Right ventricle myocardium inferior (tissue), 1 donor: ENCODE data around the gene THY1. TPM values are rescaled to one million over a fixed set of nuclear protein-coding genes. Genes with fewer than 3 reads are reported as not detected.
"Not testable (repeated sequence)": the region's sequence is repeated elsewhere in the genome, so short reads cannot be mapped to it uniquely, and the experiment has no call there.

Source experiments
- ATAC-seq: fragments of 200-7000 bp; cut with Tn5 transposase; one replicate; pipeline ENCODE4 v1.9.1; 2020; ENCODE audit warnings: mild to moderate bottlenecking, moderate library complexity
- DNase-seq: peaks from one replicate; pipeline ENCODE4 v3.0.0; 2021; ENCODE audit errors: missing footprints
- intact Hi-C: fragments of 100-400 bp; cut with DNase I; formaldehyde crosslinking; loops from one replicate; pipeline ENCODE4 v1.11.0; 2022
- long read RNA-seq: library from polyadenylated mRNA; unstranded; transcript quantifications from one replicate; pipeline ENCODE4 v2.0.0, GENCODE V29; 2021
- total RNA-seq: library from RNA; stranded (reverse); fragmentation: NEBNext Ultra II Directional; extraction: Animal tissue kit (Norgen Biotek cat#: 25700); gene quantifications from one replicate; pipeline ENCODE4 v1.2.1, GENCODE V29; 2021
- donor health status: DM: no; HTN: yes; CAD: no; lungs with severe emphysema.

Gene THY1
- total RNA-seq = 1.8 TPM
- long read RNA-seq, partial matches to known transcripts = 0 of 1 reads
- long read RNA-seq, other reads (novel, unspliced or antisense) = 0 of 1 reads

- ATAC-seq = no peak
- DNase-seq = no peak
- intact Hi-C loops = no loop called here
Measured at GRCh38 chr11:119422809-119423508, at the start of gene THY1. THY1 (minus strand) TSS chr11:119423172; CDS start chr11:119420905, 2,267 bp downstream.

GRCh38 chr11:119472186-119472855, 49.3 kb upstream of the THY1 start:
- DNase-seq (no peak), ATAC-seq (no peak)
- intact Hi-C loops = loop anchor here (10.0 kb wide), 1 partner anchor 88 kb away; the partner anchor contains the start of gene USP2

GRCh38 chr11:119471329-119471728, 48.4 kb upstream of the THY1 start:
- intact Hi-C loops = loop anchor here (10.0 kb wide), 1 partner anchor 87 kb away; the partner anchor contains the start of gene USP2
- DNase-seq (no peak), ATAC-seq (no peak)

DNA sequence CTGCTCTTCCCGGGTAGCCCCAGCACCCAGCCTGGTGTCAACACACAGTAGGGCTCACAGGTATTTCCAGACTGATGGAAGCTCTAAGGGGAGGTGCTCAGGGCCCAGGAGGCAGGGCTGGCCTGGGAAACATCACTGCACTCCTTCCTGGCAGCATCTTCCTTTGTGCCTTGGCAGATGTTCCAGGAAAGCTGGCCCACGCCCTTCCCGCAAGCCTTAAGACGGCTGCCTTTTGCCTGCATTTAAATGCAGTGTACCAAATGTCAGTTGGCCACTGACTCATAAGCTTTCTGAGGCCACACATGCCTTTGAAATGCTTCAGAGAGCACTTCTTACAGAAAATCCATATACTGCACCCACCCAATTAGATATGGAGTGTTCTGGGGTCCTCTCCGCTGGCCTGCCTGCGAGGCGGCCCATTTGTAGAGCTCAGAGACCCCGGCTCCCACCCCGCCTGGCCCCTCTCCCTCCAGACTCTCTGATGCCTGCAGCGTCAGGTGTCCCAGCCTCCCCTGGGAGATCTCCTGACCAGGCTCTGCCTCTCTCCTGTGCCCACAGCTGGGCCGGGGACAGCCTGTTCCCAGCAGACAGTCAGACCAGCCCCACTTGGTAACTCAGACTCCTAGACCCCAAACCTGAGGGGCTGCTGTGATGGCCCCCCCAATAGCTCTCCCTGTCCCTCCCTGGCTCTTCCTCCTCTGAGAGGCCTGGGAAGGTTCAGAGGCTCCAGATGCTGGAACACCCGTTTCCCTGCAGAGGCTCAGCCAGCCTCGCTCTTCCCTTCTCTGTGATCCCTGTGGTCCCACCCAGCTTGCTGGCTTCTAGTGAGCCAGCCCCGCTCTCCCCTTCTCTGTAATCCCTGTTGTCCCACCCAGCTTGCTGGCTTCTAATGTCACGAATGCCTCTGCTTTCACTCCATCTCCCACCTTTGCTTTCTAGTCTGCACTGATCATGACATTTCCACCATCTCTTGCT, 47.6 kb upstream of the THY1 start:
- intact Hi-C loops = loop anchor here (10.0 kb wide), 1 partner anchor 86 kb away; the partner anchor contains the start of gene USP2
- no peak for ATAC-seq
- DNase-seq = no peak

DNA sequence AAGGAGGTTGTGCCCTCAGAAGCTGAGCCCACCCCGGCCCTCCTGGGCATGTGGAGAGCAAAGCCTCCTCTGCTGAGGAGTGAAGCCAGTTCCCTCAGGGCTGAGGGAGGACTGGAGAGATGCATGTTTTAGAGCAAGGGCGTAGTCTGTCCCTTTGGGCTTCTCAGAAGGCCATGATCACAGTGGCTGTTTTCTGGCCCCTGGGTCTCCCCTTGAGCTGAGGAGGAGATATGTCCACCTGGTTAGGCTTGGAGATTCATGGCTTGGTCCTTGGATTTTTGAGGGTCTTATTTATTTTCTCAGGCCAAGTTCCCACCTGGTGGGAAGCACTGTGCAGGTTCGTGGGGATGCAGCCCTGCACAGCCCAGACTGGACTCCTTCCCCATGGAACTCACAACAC, 46.5 kb upstream of the THY1 start:
- DNase-seq (no peak), ATAC-seq (no peak)
- intact Hi-C loops = no loop called here

GRCh38 chr11:119468511-119468910, 45.5 kb upstream of the THY1 start:
- ATAC-seq = no peak
- intact Hi-C loops = no loop called here
- DNase-seq = no peak

DNA sequence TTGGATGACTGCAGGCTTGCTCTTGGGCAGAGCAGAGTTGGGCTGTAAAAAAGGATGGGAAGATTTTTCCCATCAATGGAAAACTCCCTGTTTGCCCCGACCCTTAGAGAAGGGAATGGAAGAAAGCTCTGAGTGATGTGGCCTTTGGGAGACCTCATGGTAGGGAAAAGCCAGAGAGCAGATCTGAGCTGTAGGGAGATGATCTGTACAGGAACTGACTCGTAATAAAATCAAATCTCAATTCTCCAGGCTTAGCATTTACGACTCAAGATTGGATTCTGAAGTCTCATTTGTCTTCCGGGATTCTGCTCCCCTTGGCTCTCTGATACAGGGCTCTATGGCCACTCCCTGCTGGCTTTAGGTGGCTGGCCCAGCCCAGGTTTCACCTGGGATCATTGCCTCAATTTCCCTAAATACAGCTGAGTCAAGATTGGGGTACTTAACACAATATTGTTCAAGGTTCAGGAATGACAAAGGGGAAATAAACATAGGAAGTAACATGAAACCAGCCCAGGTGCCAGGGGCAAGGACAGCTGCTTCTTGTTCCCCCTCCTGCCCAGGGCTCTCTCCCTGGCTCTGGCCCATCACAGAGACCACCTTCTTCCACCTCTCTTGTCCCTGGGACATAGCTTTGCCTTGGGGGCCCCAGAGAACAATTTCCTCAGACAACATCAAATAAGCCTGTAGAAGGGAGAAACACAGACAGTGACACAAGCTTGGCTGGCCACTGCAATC, 38.4 kb upstream of the THY1 start:
- intact Hi-C loops = no loop called here
- ATAC-seq (no peak), DNase-seq (no peak)

- ATAC-seq = no peak
- no peak for DNase-seq
- intact Hi-C loops = no loop called here
Measured at GRCh38 chr11:119460582-119460981, 37.6 kb upstream of the THY1 start.

GRCh38 chr11:119460097-119460496, 37.1 kb upstream of the THY1 start:
- intact Hi-C loops = no loop called here
- DNase-seq (no peak), ATAC-seq (no peak)

GRCh38 chr11:119459293-119459976, 36.5 kb upstream of the THY1 start:
- intact Hi-C loops = no loop called here
- no peak for ATAC-seq
- no peak for DNase-seq

- ATAC-seq, intact Hi-C loops, DNase-seq: not testable (repeated sequence)
Measured at GRCh38 chr11:119455708-119456107, 32.7 kb upstream of the THY1 start.

DNA sequence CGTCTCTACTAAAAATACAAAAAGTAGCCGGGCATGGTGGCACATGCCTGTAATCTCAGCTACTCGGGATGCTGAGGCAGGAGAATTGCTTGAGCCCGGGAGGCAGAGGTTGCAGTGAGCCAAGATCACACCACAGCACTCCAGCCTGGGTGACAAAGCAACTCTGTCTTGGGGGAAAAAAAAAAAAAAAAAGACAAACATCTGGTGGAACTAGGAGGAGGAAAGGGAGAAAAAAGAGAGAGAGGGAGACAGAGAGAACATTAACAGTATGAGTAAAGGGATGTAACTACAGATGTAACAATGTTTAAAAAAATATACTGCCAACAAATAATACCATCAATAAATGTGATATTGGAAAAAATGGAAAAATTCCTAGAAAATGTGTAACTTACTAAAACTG, 32.3 kb upstream of the THY1 start:
- ATAC-seq, intact Hi-C loops, DNase-seq: not testable (repeated sequence)

- ATAC-seq (no peak), DNase-seq (no peak)
- intact Hi-C loops = no loop called here
Measured at GRCh38 chr11:119453881-119454280, 30.9 kb upstream of the THY1 start.

- intact Hi-C loops = no loop called here
- ATAC-seq (no peak), DNase-seq (no peak)
Measured at GRCh38 chr11:119450590-119451326, 27.8 kb upstream of the THY1 start.

DNA sequence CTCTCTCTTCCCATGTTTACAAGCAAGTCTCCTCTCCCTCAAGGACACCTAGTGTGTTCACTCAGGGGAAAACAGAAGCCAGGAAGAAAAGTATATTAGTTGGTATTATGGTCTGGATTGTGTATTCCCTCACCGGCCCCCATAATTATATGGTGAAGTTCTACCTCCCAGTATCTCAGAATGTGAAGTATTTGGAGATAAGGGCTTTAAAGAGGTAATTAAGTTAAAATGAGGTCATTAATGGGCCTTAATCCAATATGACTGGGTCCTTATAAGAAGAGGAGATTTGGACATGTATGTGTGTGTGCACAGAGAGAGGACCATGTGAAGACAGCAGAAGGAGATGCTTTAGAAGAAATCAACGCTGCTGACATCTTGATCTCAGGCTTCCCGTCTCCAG, 26.5 kb upstream of the THY1 start:
- DNase-seq (no peak), ATAC-seq (no peak)
- intact Hi-C loops = no loop called here

GRCh38 chr11:119448380-119448779, 25.4 kb upstream of the THY1 start:
- ATAC-seq (no peak), DNase-seq (no peak)
- intact Hi-C loops = no loop called here

DNA sequence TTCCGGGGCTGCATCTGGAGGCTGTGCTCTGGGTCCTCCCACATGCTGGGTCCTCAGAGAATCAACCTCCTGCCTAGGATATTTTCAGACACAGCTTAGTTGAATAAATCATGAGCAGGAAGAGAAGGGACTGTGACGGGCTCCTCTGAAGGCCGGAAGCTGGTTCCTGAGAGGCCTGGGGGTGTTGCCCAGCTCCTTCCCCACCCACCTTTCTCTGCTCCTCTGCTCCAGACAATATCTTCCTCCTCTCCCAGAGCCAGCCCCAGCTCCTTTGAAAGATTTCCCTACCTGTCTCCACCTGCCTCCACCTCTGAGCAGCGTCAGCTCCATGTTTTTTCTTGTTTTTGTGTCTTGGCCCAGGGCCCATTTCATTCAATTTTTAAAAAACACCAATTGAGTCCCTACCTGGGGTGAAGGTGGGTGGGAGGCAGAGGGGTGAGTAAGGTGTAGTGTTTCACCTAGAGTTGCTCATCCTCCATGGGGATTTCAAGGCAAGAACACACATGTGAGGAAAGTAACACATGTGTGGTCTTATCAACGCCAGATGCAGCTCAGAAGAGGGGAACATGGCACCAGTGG, 24.8 kb upstream of the THY1 start:
- intact Hi-C loops = no loop called here
- DNase-seq = no peak
- no peak for ATAC-seq
